Stimulated activated CD4-positive, alpha-beta T cell treated with anti-CD3 and anti-CD28 coated beads, Interleukin-1b, Interleukin-23, amount 100 ng/mL, for 1 hour (primary cell): ENCODE measurements around the gene CD300C.
"Not testable (repeated sequence)": the region's sequence is repeated elsewhere in the genome, so short reads cannot be mapped to it uniquely, and the experiment has no call there.

Experiments used
- DNase-seq, 2 donors: peaks; one replicate each; pipeline ENCODE4 v3.0.0-alpha.2; 2020; ENCODE audit warnings: low read depth in 2 of 2

The CD300C gene

GRCh38 chr17:74545843-74546230 lies at the start of gene CD300C:
CD300C (minus strand) TSS chr17:74546115; CDS start chr17:74545782, 333 bp downstream.
- no peak for DNase-seq

- no peak for DNase-seq
Observed at GRCh38 chr17:74595037-74595750, 49.3 kb upstream of the CD300C start.

GRCh38 chr17:74592087-74592990 lies 46.4 kb upstream of the CD300C start, which contains the start of gene CD300LD:
CD300LD (minus strand) TSS chr17:74592283; CDS start chr17:74592202, 81 bp downstream.
- DNase-seq: no peak

GRCh38 chr17:74591503-74591902 lies 45.6 kb upstream of the CD300C start:
- DNase-seq: no peak

GRCh38 chr17:74585711-74586110 lies 39.8 kb upstream of the CD300C start:
- DNase-seq: no peak

- no peak for DNase-seq
Observed at GRCh38 chr17:74584292-74585060, 38.6 kb upstream of the CD300C start.

- no peak for DNase-seq
Observed at GRCh38 chr17:74582633-74583032, 36.7 kb upstream of the CD300C start.

GRCh38 chr17:74579900-74580299 lies 34.0 kb upstream of the CD300C start:
- DNase-seq: no peak

- DNase-seq: no peak
Observed at GRCh38 chr17:74578979-74579378, 33.1 kb upstream of the CD300C start.

GRCh38 chr17:74574489-74575142 lies 28.7 kb upstream of the CD300C start:
- no peak for DNase-seq

GRCh38 chr17:74573635-74574034 lies 27.7 kb upstream of the CD300C start:
- not testable (repeated sequence) for DNase-seq

GRCh38 chr17:74573169-74573568 lies 27.3 kb upstream of the CD300C start:
- DNase-seq: no peak

GRCh38 chr17:74571621-74572270 lies 25.8 kb upstream of the CD300C start:
- no peak for DNase-seq

- DNase-seq: no peak
Observed at GRCh38 chr17:74569020-74570003, 23.4 kb upstream of the CD300C start.

GRCh38 chr17:74568106-74568873 lies 22.4 kb upstream of the CD300C start:
- DNase-seq: no peak

- no peak for DNase-seq
Observed at GRCh38 chr17:74567397-74567796, 21.5 kb upstream of the CD300C start, which contains the start of gene CD300H. CD300H (minus strand) TSS chr17:74567509.

GRCh38 chr17:74566132-74566753 lies 20.3 kb upstream of the CD300C start:
- no peak for DNase-seq

GRCh38 chr17:74565126-74565525 lies 19.2 kb upstream of the CD300C start:
- no peak for DNase-seq
